ENCODE measurements around the gene ARHGAP24. TPM values are rescaled to one million over a fixed set of nuclear protein-coding genes. Genes with fewer than 3 reads are reported as not detected.
"Not testable (repeated sequence)": the region's sequence is repeated elsewhere in the genome, so short reads cannot be mapped to it uniquely, and the experiment has no call there.

Gene ARHGAP24
- total RNA-seq, 1 experiment from 2014 or later: 1.2 TPM

DNA sequence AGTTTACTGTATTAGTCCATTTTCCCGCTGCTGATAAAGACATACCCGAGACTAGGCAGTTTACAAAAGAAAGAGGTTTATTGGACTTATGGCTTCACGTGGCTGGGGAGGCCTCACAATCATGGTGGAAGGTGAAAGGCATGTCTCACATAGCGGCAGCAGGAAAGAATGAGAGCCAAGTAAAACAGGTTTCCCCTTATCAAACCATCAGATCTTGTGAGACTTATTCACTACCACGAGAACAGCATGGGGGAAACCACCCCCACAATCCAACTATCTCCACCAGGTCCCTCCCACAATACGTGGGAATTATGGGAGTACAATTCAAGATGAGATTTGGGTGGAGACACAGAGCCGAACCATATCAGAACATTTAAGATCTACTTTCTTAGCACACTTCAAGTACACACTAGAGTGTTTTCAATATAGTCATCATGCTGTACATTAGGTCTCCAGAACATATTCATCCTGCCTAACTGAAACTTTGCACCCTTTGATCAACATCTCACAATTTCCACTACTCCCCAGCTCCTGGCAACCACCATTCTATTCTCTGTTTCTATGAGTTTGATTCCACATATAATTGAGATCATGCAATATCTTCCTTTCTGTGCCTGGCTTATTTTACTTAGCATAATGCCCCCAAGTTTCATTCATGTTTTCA lies 341.0 kb downstream of the ARHGAP24 start:
- Histone ChIP-seq H3K36me3 (replicated peaks; ENCODE audit: control insufficient read depth, insufficient read depth, low read length) (no peaks in the 10 kb centered on the region), H3K27me3 (ENCODE audit: control insufficient read depth, insufficient read depth, low read length) (no peaks in the 10 kb centered on the region), H3K4me3 (ENCODE audit: insufficient read depth, low read depth, low read length) (no peak overlapping the region)
- no peak for DNase-seq

DNA sequence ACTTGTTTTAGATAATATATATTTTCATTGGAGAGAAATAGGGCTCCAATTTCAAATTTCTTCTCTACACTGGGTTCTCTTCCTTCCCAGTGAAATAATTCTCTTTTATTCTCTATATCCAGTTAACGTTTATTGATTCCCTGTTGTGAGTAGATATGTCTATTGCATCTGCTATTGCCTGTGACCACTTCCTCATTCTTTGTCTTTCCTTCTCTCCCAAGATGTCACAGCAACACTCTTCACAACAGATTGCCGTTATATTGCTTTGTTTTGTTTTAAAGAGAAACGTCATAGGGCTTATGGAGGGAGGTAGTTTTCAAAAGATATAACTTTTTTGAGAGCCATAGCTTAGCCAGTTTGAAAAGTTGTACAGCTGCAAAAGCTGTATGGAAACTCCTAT lies 343.8 kb downstream of the ARHGAP24 start:
- Histone ChIP-seq H3K36me3 (replicated peaks; ENCODE audit: control insufficient read depth, insufficient read depth, low read length) (no peaks in the 10 kb centered on the region), H3K4me3 (ENCODE audit: insufficient read depth, low read depth, low read length) (no peak overlapping the region), H3K27me3 (ENCODE audit: control insufficient read depth, insufficient read depth, low read length) (no peaks in the 10 kb centered on the region)
- DNase-seq: no peak

DNA sequence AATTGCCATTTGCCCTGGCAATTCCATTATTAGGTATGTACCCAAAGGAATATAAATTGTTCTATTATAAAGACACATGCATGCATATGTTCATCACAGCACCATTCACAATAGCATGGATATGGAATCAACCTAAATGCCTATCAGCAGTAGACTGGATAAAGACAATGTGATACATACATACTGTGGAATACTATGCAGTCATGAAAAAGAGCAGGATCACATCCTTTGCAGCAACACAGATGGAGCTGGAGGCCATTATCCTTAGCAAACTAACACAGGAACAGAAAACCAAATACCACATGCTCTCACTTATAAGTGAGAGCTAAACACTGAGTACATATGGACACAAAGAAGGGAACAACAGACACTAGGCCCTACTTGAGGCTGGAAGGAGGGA lies 345.2 kb downstream of the ARHGAP24 start:
- not testable (repeated sequence) for H3K27me3 ChIP-seq (ENCODE audit: control insufficient read depth, insufficient read depth, low read length); DNase-seq; H3K4me3 ChIP-seq (ENCODE audit: insufficient read depth, low read depth, low read length); H3K36me3 ChIP-seq (replicated peaks; ENCODE audit: control insufficient read depth, insufficient read depth, low read length)

DNA sequence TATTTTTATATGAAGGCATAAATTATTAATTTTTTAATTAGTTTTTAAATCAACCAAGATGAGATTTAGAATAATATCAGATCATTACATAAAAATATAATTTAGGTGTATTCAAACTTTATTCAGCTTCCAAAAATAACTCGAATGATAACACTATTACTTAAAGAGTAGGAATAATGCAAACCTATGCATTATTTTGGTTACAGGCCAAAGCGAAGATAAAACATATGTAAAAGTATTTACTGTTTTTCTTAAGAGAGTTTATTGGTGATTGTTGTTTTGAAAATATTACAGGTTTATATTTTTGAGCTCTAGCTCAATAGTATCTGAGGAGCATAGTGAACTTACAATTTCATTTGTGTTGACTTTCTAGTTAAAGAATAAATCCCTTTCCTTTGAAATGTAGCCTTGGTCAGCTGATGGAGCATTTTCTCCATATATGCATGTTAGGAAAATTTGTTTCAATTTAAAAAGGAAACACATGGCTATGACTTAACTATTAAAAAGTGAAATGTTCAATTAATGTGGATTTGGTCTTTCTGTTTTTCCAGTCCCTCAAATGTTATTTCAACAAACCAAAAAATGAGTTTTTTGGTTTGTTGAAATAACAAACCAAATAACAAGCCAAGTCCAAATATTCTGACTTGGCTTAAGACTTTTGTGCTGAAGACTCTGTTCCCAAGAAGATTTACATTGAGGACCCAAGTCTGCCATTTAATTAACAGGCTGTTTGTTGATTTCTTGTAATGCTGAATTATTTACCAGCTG lies 346.9 kb downstream of the ARHGAP24 start:
- Histone ChIP-seq H3K36me3 (replicated peaks; ENCODE audit: control insufficient read depth, insufficient read depth, low read length) (no peaks in the 10 kb centered on the region), H3K4me3 (ENCODE audit: insufficient read depth, low read depth, low read length) (no peak overlapping the region), H3K27me3 (ENCODE audit: control insufficient read depth, insufficient read depth, low read length) (no peaks in the 10 kb centered on the region)
- DNase-seq: no peak

DNA sequence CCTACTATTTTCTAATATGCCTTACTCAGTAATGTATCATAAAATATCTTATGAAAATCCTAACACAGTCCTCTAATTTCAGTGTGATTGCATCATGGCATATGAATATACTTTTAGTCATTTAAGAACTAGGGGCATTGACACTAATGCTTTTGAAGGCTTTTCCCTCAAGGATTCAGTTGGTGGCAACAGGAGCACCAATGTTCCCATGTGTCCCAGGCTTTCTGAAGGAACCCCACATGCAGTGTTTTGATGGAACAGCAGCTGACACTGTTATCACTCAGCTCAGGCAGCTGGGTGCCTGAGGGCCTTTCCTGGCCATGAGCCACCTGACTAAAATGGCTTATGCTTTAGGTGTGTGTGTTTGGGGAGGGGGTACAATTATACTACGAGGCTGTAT lies 348.3 kb downstream of the ARHGAP24 start:
- DNase-seq: no peak
- Histone ChIP-seq H3K36me3 (replicated peaks; ENCODE audit: control insufficient read depth, insufficient read depth, low read length) (no peaks in the 10 kb centered on the region), H3K27me3 (ENCODE audit: control insufficient read depth, insufficient read depth, low read length) (no peaks in the 10 kb centered on the region), H3K4me3 (ENCODE audit: insufficient read depth, low read depth, low read length) (no peak overlapping the region)

DNA sequence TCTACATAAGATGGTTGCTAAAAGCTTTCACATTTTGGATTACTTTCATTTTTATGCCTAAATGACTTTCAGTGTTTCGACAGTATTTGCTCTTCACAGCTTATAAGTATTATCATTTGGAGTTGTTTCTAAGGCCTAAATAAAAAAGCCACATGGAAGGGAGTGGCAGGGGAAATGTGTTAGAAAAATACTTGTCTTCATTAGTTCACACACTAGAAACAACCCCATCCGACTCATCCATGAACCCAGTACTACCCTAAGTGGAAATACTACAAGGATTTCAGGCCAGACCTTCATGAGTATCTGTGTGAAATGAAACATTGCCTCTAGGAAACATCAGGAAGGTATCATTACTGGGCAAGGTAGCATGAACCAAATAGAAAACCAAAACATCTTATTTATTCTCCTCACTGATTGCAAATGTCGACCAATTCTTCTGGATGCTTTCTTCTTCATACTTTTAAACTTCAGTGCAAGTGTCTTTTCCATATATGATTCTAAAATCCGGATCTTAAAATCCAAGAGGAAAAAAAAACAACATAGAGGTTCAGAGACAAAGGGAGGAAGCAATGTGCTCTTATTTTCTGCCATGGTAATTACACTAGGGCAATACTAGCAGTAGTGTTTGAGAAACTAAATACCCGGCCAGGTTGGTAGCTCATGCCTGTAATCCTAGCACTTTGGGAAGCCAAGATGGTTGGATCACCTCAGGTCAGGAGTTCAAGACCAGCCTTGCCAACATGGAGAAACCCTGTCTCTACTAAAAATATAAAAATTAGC lies 349.4 kb downstream of the ARHGAP24 start:
- H3K27me3 ChIP-seq (ENCODE audit: control insufficient read depth, insufficient read depth, low read length): no peaks in the 10 kb centered on the region
- no peak for DNase-seq

DNA sequence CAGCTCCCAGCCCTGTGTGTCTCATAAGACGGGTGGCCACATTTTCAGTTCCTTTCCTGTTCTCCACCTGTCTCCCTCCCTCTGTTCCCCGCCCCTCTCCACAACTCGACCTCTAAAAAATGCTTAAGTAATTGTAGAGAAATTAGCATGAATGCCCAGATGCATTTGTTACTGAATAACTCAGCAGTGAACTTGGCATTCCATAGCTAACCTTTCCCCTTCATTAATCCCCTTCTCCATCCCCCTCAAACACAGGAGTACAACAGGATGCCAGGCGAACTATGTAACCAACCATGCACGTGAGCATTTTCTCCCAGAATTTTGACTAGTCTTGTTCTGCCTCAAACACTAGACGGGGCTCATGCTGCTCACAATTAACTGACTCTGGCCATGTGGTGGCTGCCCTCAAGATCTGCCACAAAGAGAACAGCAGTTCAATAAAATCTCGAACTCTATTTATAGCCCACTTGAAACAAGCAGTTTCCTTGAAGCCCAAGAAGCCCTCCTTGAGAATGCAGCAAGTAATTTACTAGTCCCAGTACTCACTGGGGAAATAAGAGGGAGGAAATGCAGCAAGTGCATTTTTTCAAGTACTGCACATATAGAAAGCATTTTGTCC lies 351.2 kb downstream of the ARHGAP24 start:
- peak; percentile 13 for DNase-seq
- Histone ChIP-seq H3K36me3 (replicated peaks; ENCODE audit: control insufficient read depth, insufficient read depth, low read length) (no peaks in the 10 kb centered on the region), H3K27me3 (ENCODE audit: control insufficient read depth, insufficient read depth, low read length) (no peaks in the 10 kb centered on the region), H3K4me3 (ENCODE audit: insufficient read depth, low read depth, low read length) (no peak overlapping the region)

More for the DNA sequence above, 349.4 kb downstream of the ARHGAP24 start:
- no peak overlapping the region for H3K4me3 ChIP-seq (ENCODE audit: insufficient read depth, low read depth, low read length)
- no peaks in the 10 kb centered on the region for H3K36me3 ChIP-seq (replicated peaks; ENCODE audit: control insufficient read depth, insufficient read depth, low read length)

DNA sequence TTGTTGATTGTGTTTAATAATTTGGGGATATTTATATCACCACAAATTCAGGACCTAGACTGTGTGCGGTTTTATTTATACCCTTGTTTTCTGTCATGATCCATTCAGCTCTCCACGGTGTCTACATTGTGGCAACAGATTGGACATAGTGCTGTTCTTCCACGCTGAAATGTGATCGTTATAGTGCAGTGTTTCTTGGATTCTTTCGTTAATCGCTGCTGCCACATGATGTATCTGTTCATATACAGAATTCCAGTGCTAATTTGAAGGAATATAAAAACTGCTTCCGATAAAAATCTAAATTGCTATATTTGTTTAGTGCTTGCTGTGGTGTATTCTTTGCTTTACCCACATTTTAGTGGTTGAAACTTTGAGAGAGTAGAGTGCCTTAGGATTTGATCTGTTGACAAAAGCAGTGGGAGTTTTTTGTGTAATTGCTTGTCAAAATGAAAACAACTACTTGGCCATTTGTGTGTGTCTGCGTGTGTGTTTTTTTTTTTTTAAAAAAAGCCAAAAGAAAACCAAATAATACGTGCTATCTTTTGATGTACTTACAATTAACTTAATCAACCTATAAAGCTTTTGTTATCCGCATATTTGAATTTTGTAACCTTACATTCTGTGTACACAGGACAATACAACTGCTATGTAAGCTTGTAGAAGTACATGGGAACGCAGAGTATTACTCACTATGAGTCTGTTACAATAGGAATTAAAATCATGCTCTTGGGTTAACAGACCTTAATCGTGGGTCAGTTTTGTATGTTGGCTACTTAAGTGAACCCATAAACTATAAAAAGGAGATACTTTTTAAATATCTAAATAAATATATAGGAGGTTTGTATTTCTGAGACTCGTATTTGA lies 353.3 kb downstream of the ARHGAP24 start:
- Histone ChIP-seq H3K36me3 (replicated peaks; ENCODE audit: control insufficient read depth, insufficient read depth, low read length) (no peaks in the 10 kb centered on the region), H3K4me3 (ENCODE audit: insufficient read depth, low read depth, low read length) (no peak overlapping the region), H3K27me3 (ENCODE audit: control insufficient read depth, insufficient read depth, low read length) (no peaks in the 10 kb centered on the region)
- no peak for DNase-seq

DNA sequence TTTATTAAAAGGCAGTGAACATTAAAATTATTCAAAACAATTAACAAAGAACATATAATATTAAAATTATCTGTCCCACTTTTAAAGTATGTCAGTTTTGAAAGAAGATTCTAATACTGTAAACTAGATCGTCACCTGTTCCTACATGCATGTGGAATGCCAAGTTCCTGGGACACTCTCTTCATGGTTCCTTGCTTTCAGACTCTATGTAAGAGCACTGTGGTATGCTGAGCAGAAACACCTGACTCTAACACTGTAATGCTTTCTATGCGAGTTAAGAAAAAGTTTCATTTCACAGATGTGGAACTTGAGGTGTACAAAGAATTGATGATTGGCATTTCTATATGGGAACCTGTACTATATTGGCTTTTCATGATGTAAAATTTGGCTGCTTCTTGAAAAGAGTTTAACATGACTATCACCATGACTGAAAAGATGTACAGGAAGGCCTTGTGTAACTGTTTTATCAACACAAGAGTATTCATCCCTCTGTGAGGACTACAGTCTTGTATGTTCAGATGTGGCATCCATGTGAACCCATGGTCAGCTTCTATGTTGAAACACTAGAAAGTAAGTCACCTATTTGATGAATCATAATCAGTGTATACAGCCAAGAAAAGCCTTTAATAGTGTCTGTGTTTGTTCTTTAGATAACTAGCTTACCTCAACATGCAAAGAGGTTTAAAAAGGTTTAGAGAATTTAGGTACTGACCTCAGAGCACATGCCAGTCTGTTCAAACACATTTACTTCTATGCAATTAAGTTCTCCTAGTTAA lies 354.5 kb downstream of the ARHGAP24 start:
- DNase-seq: no peak
- no peaks in the 10 kb centered on the region for H3K36me3 ChIP-seq (replicated peaks; ENCODE audit: control insufficient read depth, insufficient read depth, low read length)
- no peaks in the 10 kb centered on the region for H3K27me3 ChIP-seq (ENCODE audit: control insufficient read depth, insufficient read depth, low read length)
- H3K4me3 ChIP-seq (ENCODE audit: insufficient read depth, low read depth, low read length): no peak overlapping the region

DNA sequence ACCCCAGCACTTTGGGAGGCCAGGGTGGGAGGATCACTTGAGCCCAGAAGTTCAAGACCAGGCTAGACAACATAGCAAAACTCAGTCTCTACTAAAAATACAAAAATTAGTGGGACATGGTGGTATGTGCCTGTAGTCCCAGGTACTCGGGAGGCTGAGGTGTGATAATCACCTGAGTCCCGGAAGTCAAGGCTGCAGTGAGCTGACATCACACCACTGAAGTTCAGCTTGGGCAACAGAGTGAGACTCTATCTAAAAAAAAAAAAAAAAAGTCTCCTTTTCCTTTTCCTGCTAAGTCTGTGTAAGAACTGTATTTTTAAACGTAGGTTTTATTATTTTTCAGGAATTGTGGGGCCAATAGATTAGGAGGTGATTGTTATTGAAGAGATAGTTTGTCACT lies 356.7 kb downstream of the ARHGAP24 start:
- Histone ChIP-seq H3K4me3 (ENCODE audit: insufficient read depth, low read depth, low read length) (no peak overlapping the region), H3K36me3 (replicated peaks; ENCODE audit: control insufficient read depth, insufficient read depth, low read length) (no peaks in the 10 kb centered on the region), H3K27me3 (ENCODE audit: control insufficient read depth, insufficient read depth, low read length) (no peaks in the 10 kb centered on the region)
- no peak for DNase-seq

DNA sequence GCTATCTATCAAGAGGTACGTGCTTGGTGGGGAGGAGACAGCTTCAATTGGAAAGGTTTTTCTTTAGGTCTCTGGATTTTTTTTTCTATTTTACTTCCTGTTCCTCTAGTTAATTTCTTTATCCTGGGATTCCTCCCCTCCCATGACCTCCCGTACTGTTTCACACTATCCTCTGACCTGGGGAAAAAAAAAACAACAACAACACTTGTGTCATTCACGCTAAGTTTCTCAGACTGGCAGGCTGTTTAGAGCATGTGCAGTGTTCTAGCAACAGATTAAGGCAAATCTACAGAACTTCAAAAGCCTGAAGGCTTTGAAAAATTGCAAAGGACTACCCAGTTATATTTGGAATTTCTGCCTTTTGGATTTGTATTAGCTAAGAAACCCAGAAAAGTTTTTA lies 358.4 kb downstream of the ARHGAP24 start:
- Histone ChIP-seq H3K36me3 (replicated peaks; ENCODE audit: control insufficient read depth, insufficient read depth, low read length) (no peaks in the 10 kb centered on the region), H3K4me3 (ENCODE audit: insufficient read depth, low read depth, low read length) (no peak overlapping the region), H3K27me3 (ENCODE audit: control insufficient read depth, insufficient read depth, low read length) (no peaks in the 10 kb centered on the region)
- DNase-seq: no peak

DNA sequence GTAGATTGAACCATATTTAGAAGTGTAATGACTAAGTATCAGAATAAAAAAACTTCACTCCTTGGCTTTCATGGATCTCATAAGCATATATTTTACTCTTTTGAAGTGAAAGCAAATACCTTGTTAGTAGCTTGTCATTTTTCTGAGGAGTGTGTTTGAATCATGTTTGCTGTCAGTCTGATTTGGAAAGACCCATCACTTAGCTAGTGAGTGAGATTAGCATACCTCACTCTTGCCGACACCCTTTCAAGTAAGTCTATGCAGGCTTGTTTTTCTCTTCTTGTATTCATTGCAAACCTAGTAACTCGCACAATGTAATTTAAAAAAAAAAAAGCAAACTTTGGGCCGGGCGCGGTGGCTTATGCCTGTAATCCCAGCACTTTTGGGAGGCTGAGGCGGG lies 360.0 kb downstream of the ARHGAP24 start:
- H3K27me3 ChIP-seq (ENCODE audit: control insufficient read depth, insufficient read depth, low read length): no peaks in the 10 kb centered on the region
- no peak overlapping the region for H3K4me3 ChIP-seq (ENCODE audit: insufficient read depth, low read depth, low read length)
- no peak for DNase-seq
- H3K36me3 ChIP-seq (replicated peaks; ENCODE audit: control insufficient read depth, insufficient read depth, low read length): no peaks in the 10 kb centered on the region

DNA sequence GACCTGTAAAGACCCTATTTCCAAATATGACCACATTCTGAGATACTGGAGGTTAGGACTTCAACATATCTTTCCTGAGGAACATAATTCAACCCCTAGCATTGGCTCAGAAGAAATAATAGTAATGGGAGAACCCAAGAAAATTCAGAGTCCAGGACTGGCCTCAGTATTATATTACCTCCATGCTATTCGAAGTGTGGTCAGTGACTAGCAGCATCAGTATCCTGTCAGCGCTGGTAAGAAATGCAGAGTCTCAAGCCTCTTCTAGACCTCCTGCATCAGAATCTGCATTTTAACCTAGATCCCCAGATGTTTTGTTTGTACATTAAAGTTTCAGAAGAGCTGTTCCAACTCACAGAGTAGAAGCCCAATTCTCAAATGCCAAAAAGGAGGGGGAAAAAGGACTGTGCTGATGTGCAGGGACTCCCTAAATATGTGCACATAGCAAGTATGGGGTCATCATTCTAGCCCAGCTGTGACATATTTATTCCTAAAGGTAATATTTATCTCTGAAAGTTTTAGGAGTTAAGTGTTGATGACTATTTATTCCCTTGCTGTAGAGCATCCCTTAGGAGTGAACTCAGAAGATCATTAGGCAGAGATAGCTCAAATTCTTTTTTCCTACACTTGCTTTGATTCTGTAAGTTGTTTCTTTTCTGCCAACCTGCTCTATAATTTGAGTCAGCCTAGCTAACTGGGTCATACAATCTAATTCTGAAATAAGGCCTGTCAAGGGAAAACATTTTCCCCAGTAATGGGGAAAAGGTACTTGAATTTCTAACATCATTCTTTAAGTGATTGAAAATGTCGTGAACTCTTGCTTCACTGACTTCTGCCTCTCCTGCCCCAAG lies 361.9 kb downstream of the ARHGAP24 start:
- no peaks in the 10 kb centered on the region for H3K36me3 ChIP-seq (replicated peaks; ENCODE audit: control insufficient read depth, insufficient read depth, low read length)
- H3K4me3 ChIP-seq (ENCODE audit: insufficient read depth, low read depth, low read length): no peak overlapping the region
- no peaks in the 10 kb centered on the region for H3K27me3 ChIP-seq (ENCODE audit: control insufficient read depth, insufficient read depth, low read length)
- DNase-seq: no peak

Measured in H7 (cell line).